GM18868 (cell line): ENCODE results near the gene ANKRD31.
A peak's percentile ranks its signal among the peaks of the same experiment; 100 is the strongest.

ENCODE experiments used
- ATAC-seq: cut with Tn5 transposase; IDR thresholded peaks from one replicate; pipeline ENCODE4 v1.9.1; 2021; ENCODE audit warnings: mild to moderate bottlenecking, moderate library complexity; ENCODE audit not compliant: unreplicated experiment

The ANKRD31 gene

GRCh38 chr5:75062925-75063531, 173.7 kb downstream of the ANKRD31 start:
- ATAC-seq, result no peak

GRCh38 chr5:75059912-75060545, 176.6 kb downstream of the ANKRD31 start:
- ATAC-seq, result no peak

GRCh38 chr5:75058986-75059535, 177.6 kb downstream of the ANKRD31 start:
- no peak for ATAC-seq

GRCh38 chr5:75057561-75057960, 179.1 kb downstream of the ANKRD31 start:
- ATAC-seq, result no peak

- no peak for ATAC-seq
Observed at GRCh38 chr5:75055727-75056144, 180.9 kb downstream of the ANKRD31 start.

GRCh38 chr5:75054134-75054930, 182.3 kb downstream of the ANKRD31 start:
- no peak for ATAC-seq

- no peak for ATAC-seq
Observed at GRCh38 chr5:75053304-75054133, 183.2 kb downstream of the ANKRD31 start.

- ATAC-seq, result no peak
Observed at GRCh38 chr5:75053054-75053303, 183.7 kb downstream of the ANKRD31 start.

GRCh38 chr5:75052192-75053053, 184.3 kb downstream of the ANKRD31 start, which contains the start of gene GCNT4:
TSS of gene GCNT4 (minus strand) at chr5:75052558. CDS start at chr5:75030037, 22,521 bp downstream.
- no peak for ATAC-seq

GRCh38 chr5:75051217-75051751, 185.4 kb downstream of the ANKRD31 start:
- no peak for ATAC-seq

- ATAC-seq, result no peak
Observed at GRCh38 chr5:75050415-75050814, 186.3 kb downstream of the ANKRD31 start.

GRCh38 chr5:75049456-75050351, 187.0 kb downstream of the ANKRD31 start:
- ATAC-seq, result no peak

- ATAC-seq, result peak; percentile 30
Observed at GRCh38 chr5:75048457-75048953, 188.2 kb downstream of the ANKRD31 start.

GRCh38 chr5:75047356-75047755, 189.3 kb downstream of the ANKRD31 start:
- no peak for ATAC-seq

- no peak for ATAC-seq
Observed at GRCh38 chr5:75046366-75047142, 190.1 kb downstream of the ANKRD31 start.

GRCh38 chr5:75045071-75045470, 191.6 kb downstream of the ANKRD31 start:
- no peak for ATAC-seq

GRCh38 chr5:75044406-75044805, 192.3 kb downstream of the ANKRD31 start:
- no peak for ATAC-seq
